Osteoblast (primary cell): ENCODE measurements around the gene DOP1A. TPM values are rescaled to one million over a fixed set of nuclear protein-coding genes. Genes with fewer than 3 reads are reported as not detected.

Experiments used
- DNase-seq: peaks from one replicate; pipeline ENCODE4 v3.0.0; 2011; ENCODE audit warnings: low spot score, mixed read lengths; ENCODE audit not compliant: insufficient read length; ENCODE audit errors: missing footprints
- H2AFZ ChIP-seq: 2 replicates; pipeline ENCODE4 v1.6.0; 2011; ENCODE audit warnings: mild to moderate bottlenecking, low read length
- H3K27ac ChIP-seq: 2 replicates; pipeline ENCODE4 v1.5.1; 2011; ENCODE audit warnings: mild to moderate bottlenecking, low read depth, low read length, moderate library complexity
- H3K27me3 ChIP-seq: 2 replicates; pipeline ENCODE4 v1.6.0; 2012; ENCODE audit warnings: mild to moderate bottlenecking, control low read depth, inconsistent platforms, low read length, moderate library complexity; ENCODE audit not compliant: insufficient read depth
- H3K36me3 ChIP-seq: 2 replicates; pipeline ENCODE4 v1.5.1; 2011; ENCODE audit warnings: mild to moderate bottlenecking, low read length, control low read depth, moderate library complexity; ENCODE audit not compliant: insufficient read depth
- H3K4me1 ChIP-seq: 2 replicates; pipeline ENCODE4 v1.5.1; 2011; ENCODE audit warnings: mild to moderate bottlenecking, low read length, control low read depth, moderate library complexity; ENCODE audit not compliant: insufficient read depth
- H3K4me2 ChIP-seq: 2 replicates; pipeline ENCODE4 v1.6.0; 2011; ENCODE audit warnings: mild to moderate bottlenecking, low read length; ENCODE audit not compliant: insufficient read depth
- H3K4me3 ChIP-seq: fragments of 200-600 bp; sonication (generic); 3 replicates; pipeline ENCODE4 v1.5.1; 2012; ENCODE audit warnings: mild to moderate bottlenecking, low read length, inconsistent platforms; ENCODE audit not compliant: insufficient read depth
- H3K79me2 ChIP-seq: 2 replicates; pipeline ENCODE4 v1.6.0; 2012; ENCODE audit warnings: mild to moderate bottlenecking, low read length, control low read depth, inconsistent platforms; ENCODE audit not compliant: insufficient read depth
- H3K9me3 ChIP-seq: 2 replicates; pipeline ENCODE4 v1.5.1; 2011; ENCODE audit warnings: low read depth, low read length, control low read depth
- H4K20me1 ChIP-seq: 2 replicates; pipeline ENCODE4 v1.6.0; 2012; ENCODE audit warnings: mild to moderate bottlenecking, low read length, control low read depth; ENCODE audit not compliant: insufficient read depth
- total RNA-seq: library from RNA; depleted of rRNA; stranded (reverse); fragments of >200 nt; gene quantifications from 2 replicates; pipeline ENCODE4 v1.2.3, GENCODE V29; 2012
- TF ChIP-seq, protein P1 (sequence below): IDR thresholded peaks from 2 replicates; pipeline ENCODE4 v1.5.1; 2011; ENCODE audit warnings: mild to moderate bottlenecking, low read depth, low read length, moderate library complexity; ENCODE audit errors: extremely low read depth

DOP1A gene
- total RNA-seq, 1 donor, result 45.2 TPM

DNA sequence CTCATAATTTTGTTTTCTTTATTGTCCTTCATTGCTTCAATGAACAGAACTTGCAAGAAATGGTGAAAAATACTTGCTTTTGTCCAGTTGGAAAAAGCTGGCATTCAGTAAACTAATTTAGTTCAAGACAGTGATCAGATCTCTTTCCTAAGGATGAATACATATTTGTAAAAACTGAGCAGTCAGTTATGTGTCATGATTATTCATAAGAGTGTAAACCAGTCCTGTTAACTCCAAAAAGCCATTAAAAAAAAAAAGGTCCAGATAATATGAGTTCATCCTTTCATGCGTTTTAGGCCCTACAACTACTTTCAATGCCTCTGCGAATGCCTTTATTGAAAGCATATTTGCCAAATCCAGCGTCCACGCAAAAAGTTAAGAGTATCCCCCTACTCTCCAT is 125.0 kb downstream of the DOP1A start:
- H3K79me2 ChIP-seq, result peaks cover 71% of the 10 kb centered on the region

DNA sequence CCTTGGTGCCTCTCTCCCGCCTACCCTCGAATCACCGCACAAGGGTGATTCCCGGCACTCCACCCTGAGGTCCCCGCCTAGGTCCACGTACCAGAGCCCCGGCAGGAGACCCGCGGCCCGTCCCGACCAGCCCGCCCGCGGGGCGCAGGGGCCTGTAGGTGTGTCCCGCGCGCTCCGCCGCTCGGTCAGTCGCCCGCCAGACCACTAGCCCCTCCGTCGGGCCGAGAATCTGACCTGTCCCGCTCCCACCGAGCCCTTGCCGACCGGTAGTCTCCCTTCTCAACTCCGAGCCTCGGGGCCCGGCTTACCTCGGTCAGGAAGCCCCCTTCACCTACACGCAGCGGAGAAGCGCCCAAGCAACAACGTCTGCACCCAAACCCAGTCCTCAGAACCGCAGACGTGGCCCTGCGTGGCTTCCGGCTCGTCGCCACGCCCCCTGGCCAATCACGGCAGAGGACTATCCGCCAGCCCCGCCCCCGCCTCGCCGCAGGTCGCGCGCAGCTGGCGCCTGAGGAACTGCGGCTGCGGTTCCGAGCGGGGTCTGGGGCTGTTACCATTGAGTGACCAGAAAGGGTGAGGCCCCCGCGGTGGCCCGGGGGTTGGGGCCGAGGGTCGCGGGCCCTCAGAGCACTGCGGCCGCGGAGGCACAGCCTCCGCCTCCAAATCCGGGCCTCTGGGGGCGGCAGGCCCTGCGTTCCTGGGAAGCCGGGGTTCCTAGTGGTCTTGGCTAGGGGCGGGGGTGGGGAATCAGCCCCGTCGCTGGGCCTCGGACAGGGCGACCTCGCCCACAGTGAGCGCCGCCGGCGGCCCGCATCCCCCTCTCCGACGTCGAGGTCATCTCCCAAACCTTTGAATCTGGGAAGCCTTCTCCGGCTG is 125.6 kb downstream of the DOP1A start, which contains the start of the genes PGM3 and RWDD2A:
PGM3 (minus strand) TSS at position 395 of the 876 bp plus-strand sequence. CDS start 2,253 bp downstream, outside the sequence.
RWDD2A (plus strand) TSS at position 487 of the 876 bp plus-strand sequence. CDS start 1,095 bp downstream, outside the sequence.
- H3K27ac ChIP-seq, result peak within 1 kb of the TSS; percentile 93
- H3K9me3 ChIP-seq, result no peaks in the 10 kb centered on the region
- H3K36me3 ChIP-seq, result peaks cover 46% of the 10 kb centered on the region
- H4K20me1 ChIP-seq, result peaks cover 33% of the 10 kb centered on the region
- H2AFZ ChIP-seq, result peak within 1 kb of the TSS; percentile 88
- TF ChIP-seq, protein P1, sequence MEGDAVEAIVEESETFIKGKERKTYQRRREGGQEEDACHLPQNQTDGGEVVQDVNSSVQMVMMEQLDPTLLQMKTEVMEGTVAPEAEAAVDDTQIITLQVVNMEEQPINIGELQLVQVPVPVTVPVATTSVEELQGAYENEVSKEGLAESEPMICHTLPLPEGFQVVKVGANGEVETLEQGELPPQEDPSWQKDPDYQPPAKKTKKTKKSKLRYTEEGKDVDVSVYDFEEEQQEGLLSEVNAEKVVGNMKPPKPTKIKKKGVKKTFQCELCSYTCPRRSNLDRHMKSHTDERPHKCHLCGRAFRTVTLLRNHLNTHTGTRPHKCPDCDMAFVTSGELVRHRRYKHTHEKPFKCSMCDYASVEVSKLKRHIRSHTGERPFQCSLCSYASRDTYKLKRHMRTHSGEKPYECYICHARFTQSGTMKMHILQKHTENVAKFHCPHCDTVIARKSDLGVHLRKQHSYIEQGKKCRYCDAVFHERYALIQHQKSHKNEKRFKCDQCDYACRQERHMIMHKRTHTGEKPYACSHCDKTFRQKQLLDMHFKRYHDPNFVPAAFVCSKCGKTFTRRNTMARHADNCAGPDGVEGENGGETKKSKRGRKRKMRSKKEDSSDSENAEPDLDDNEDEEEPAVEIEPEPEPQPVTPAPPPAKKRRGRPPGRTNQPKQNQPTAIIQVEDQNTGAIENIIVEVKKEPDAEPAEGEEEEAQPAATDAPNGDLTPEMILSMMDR, result no peak
- H3K27me3 ChIP-seq, result no peaks in the 10 kb centered on the region
- peaks cover 64% of the 10 kb centered on the region for H3K79me2 ChIP-seq
- peak within 1 kb of the TSS; percentile 96 for H3K4me3 ChIP-seq
- H3K4me2 ChIP-seq, result peak within 1 kb of the TSS; percentile 97
- DNase-seq, result peak; percentile 99
- H3K4me1 ChIP-seq, result peaks cover 27% of the 10 kb centered on the region

More for the DNA sequence above, 125.0 kb downstream of the DOP1A start:
- Histone ChIP-seq H3K4me1 (peaks cover 21% of the 10 kb centered on the region), H3K27ac (peak overlapping the region; percentile 93), H4K20me1 (peaks cover 35% of the 10 kb centered on the region), H3K27me3 (no peaks in the 10 kb centered on the region), H3K9me3 (no peaks in the 10 kb centered on the region), H3K4me2 (peak overlapping the region; percentile 97), H3K36me3 (peaks cover 50% of the 10 kb centered on the region), H3K4me3 (peak overlapping the region; percentile 96), H2AFZ (peak overlapping the region; percentile 88)
- DNase-seq, result peak; percentile 83
- TF ChIP-seq, protein P1, result no peak

DNA sequence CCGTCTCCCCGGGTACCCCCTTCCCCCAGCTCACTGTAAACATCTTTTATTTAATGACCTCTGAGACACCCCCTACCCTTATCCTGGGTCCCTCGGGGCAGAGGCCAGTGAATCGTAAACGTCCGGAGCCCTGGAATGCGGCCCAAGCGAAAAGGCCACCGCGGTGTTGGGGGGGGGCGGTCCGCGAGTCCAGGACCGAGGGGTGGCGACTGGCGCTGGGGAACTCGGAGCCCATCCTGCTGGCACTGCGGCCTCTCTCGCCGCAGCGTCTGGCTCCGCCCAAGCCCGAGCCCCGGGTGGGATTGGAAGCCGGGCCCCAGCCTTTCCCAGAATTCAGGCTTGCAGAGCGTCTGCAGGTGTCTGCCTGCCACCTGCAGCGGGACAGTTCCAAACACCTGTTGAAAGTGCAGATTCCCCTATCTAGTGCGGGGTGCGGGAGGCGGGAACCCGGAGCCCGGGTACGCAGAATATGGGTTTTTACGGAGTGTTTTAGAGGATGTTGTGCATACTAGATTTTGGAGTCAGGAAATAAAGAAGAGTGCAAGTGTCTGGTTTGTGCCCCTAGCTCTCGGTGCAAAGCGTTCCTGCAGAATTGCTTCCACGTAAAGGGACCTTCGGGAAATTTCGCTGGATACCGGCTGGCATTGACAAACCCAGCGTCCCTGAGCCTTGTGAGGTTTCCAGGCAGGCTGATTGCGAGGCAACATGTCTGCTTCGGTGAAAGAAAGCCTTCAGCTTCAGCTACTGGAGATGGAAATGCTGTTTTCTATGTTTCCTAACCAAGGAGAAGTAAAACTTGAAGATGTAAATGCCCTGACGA is 126.5 kb downstream of the DOP1A start:
- Histone ChIP-seq H3K4me3 (peak overlapping the region; percentile 96), H3K9me3 (no peaks in the 10 kb centered on the region), H3K27ac (peak overlapping the region; percentile 93), H3K27me3 (no peaks in the 10 kb centered on the region), H3K4me2 (peak overlapping the region; percentile 97), H3K36me3 (peaks cover 37% of the 10 kb centered on the region), H2AFZ (peak overlapping the region; percentile 72), H4K20me1 (peaks cover 30% of the 10 kb centered on the region), H3K4me1 (peaks cover 35% of the 10 kb centered on the region), H3K79me2 (peaks cover 56% of the 10 kb centered on the region)
- TF ChIP-seq, protein P1, result no peak
- peak; percentile 78 for DNase-seq
